Lower leg skin (tissue), 4 donors: ENCODE measurements around the gene ABCC1. TPM values are rescaled to one million over a fixed set of nuclear protein-coding genes. Genes with fewer than 3 reads are reported as not detected.

Source experiments
- DNase-seq, 2 donors: peaks; one replicate each; pipeline ENCODE4 v3.0.0-alpha.2; 2019; ENCODE audit warnings: low spot score in 2 of 2
- H3K4me3 ChIP-seq: fragments of 200-600 bp; sonication (generic); 2 replicates; pipeline ENCODE4 v1.5.1; 2017; ENCODE audit warnings: mild to moderate bottlenecking, low read depth; ENCODE audit not compliant: poor library complexity, severe bottlenecking
- CTCF ChIP-seq, 3 donors: fragments of 450-650 bp; IDR thresholded peaks; one replicate each; pipeline ENCODE4 v1.5.1; 2016; ENCODE audit warnings: antibody characterized with exemption in 3 of 3, mild to moderate bottlenecking in 3 of 3, moderate library complexity in 2 of 3
- POLR2A ChIP-seq, 2 donors: fragments of 450-650 bp; IDR thresholded peaks; one replicate each; pipeline ENCODE4 v1.6.1; 2016 to 2017; ENCODE audit warnings: antibody characterized with exemption in 2 of 2, mild to moderate bottlenecking in 1 of 2, moderate library complexity in 1 of 2
- WGBS, 2 donors: methylation state at CpG; one replicate each; pipeline ENCODE4 v1.1.5; 2018; 5-methylcytosine and 5-hydroxymethylcytosine counted together
- intact Hi-C: fragments of 100-400 bp; cut with DNase I; formaldehyde crosslinking; loops from one replicate; pipeline ENCODE4 v1.15.0; 2023; ENCODE audit warnings: low total_unique reads
- total RNA-seq, 4 donors: library from RNA; depleted of rRNA; stranded (reverse); fragments of >200 nt; gene quantifications; one replicate each; pipeline ENCODE4 v1.1.0, GENCODE V29; 2016

ABCC1 gene
- total RNA-seq, 4 donors from 2014 or later, result 16.4 to 25.3 (median 21.8) TPM

GRCh38 chr16:16017812-16018211 lies 68.4 kb downstream of the ABCC1 start:
- WGBS, 2 donors, result 95 to 97% methylated on average over 3 of the region's 3 CpGs
- intact Hi-C loops, result no loop called here
- no peak for DNase-seq
- TF ChIP-seq POLR2A (IDR thresholded peaks at IDR 0.05) (no peak), CTCF (IDR thresholded peaks at IDR 0.05) (no peak)
- H3K4me3 ChIP-seq, result no peak overlapping the region

- WGBS, 2 donors, result 92 to 96% methylated on average over 4 of the region's 4 CpGs
- intact Hi-C loops, result no loop called here
- DNase-seq, result no peak
- no peak for TF ChIP-seq CTCF (IDR thresholded peaks at IDR 0.05)
- TF ChIP-seq POLR2A (IDR thresholded peaks at IDR 0.05), result no peak
- no peak overlapping the region for H3K4me3 ChIP-seq
Measured at GRCh38 chr16:16018705-16019104, 69.3 kb downstream of the ABCC1 start.

GRCh38 chr16:16019488-16019887 lies 70.1 kb downstream of the ABCC1 start:
- intact Hi-C loops, result no loop called here
- no peak for DNase-seq
- 66 to 74% methylated on average over 4 of the region's 4 CpGs for WGBS, 2 donors
- TF ChIP-seq POLR2A (IDR thresholded peaks at IDR 0.05) (no peak), CTCF (IDR thresholded peaks at IDR 0.05) (no peak)
- no peak overlapping the region for H3K4me3 ChIP-seq

- WGBS, 2 donors, result 89 to 92% methylated on average over 3 of the region's 3 CpGs
- TF ChIP-seq POLR2A (IDR thresholded peaks at IDR 0.05), result no peak
- no peak for TF ChIP-seq CTCF (IDR thresholded peaks at IDR 0.05)
- H3K4me3 ChIP-seq, result no peak overlapping the region
- intact Hi-C loops, result no loop called here
- no peak for DNase-seq
Measured at GRCh38 chr16:16020291-16020690, 70.9 kb downstream of the ABCC1 start.

- 75 to 86% methylated on average over 3 of the region's 3 CpGs for WGBS, 2 donors
- no peak for DNase-seq
- intact Hi-C loops, result no loop called here
- H3K4me3 ChIP-seq, result no peak overlapping the region
- TF ChIP-seq CTCF (IDR thresholded peaks at IDR 0.05), result no peak
- no peak for TF ChIP-seq POLR2A (IDR thresholded peaks at IDR 0.05)
Measured at GRCh38 chr16:16021020-16021419, 71.6 kb downstream of the ABCC1 start.

- H3K4me3 ChIP-seq, result no peak overlapping the region
- no peak for DNase-seq
- intact Hi-C loops, result no loop called here
- TF ChIP-seq POLR2A (IDR thresholded peaks at IDR 0.05), result no peak
- TF ChIP-seq CTCF (IDR thresholded peaks at IDR 0.05), result no peak
- WGBS, 2 donors, result 48 to 60% methylated on average over 9 of the region's 9 CpGs
Measured at GRCh38 chr16:16021646-16021987, 72.2 kb downstream of the ABCC1 start.
